ENCODE measurements around the gene KLB. TPM values are rescaled to one million over a fixed set of nuclear protein-coding genes. Genes with fewer than 3 reads are reported as not detected.
A peak's percentile ranks its signal among the peaks of the same experiment; 100 is the strongest.
"Not testable (repeated sequence)": the region's sequence is repeated elsewhere in the genome, so short reads cannot be mapped to it uniquely, and the experiment has no call there.

Gene KLB
- total RNA-seq, 1 experiment from 2014 or later = not detected

GRCh38 chr4:39450618-39451017 is 43.9 kb downstream of the KLB start:
- Histone ChIP-seq H3K9me2 (replicated peaks; ENCODE audit: insufficient read depth, low read length) (no peaks in the 10 kb centered on the region), H3K4me3 (ENCODE audit: low read length) (no peak overlapping the region), H3K79me2 (ENCODE audit: low read length) (no peaks in the 10 kb centered on the region), H3K4me2 (ENCODE audit: low read depth, low read length, poor library complexity, severe bottlenecking) (no peak overlapping the region), H3K27me3 (ENCODE audit: low read length) (no peaks in the 10 kb centered on the region), H2AFZ (ENCODE audit: low read length) (no peak overlapping the region), H3K9me3 (ENCODE audit: low read length) (no peaks in the 10 kb centered on the region), H4K20me1 (ENCODE audit: insufficient read depth, low read depth, low read length) (peaks cover 40% of the 10 kb centered on the region), H3K36me3 (ENCODE audit: insufficient read depth, low read length) (peaks cover 51% of the 10 kb centered on the region), H3K27ac (ENCODE audit: low read length) (no peak overlapping the region), H3K9ac (ENCODE audit: low read length) (no peak overlapping the region), H3K4me1 (ENCODE audit: low read length) (peaks cover 29% of the 10 kb centered on the region)
- no peak for DNase-seq

DNA sequence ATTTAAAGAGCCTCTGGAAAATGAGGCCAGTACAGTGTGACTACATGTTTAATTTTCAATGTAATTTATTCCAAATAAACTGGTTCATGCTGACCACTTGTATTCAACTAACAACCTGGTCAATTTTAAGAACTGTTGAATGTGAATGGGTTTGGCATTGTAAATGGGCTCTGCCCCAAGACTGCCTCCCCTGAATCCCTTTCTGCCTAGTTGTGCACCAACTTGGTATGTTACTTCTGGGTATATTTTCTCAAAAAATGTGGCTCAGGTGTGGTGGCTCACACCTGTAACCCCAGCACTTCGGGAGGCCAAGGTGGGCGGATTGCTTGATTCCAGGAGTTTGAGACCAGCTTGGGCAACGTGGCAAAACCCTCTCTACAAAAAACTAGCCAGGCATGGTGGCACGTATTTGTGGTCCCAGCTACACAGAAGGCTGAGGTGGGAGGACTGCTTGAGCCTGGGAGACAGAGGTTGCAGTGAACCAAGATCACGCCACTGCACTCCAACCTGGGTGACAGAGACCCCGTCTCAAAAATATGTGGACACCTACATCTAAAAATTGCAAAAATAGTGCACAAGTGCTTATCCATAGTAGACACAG is 44.8 kb downstream of the KLB start:
- DNase-seq = no peak
- no peak overlapping the region for H3K9ac ChIP-seq (ENCODE audit: low read length)
- H2AFZ ChIP-seq (ENCODE audit: low read length) = no peak overlapping the region
- H3K4me3 ChIP-seq (ENCODE audit: low read length) = no peak overlapping the region
- peaks cover 5% of the 10 kb centered on the region; the same call in 1 of the 2 replicates for H3K79me2 ChIP-seq (ENCODE audit: low read length)
- H3K9me2 ChIP-seq (replicated peaks; ENCODE audit: insufficient read depth, low read length) = no peaks in the 10 kb centered on the region
- H3K9me3 ChIP-seq (ENCODE audit: low read length) = no peaks in the 10 kb centered on the region
- H3K4me1 ChIP-seq (ENCODE audit: low read length) = peaks cover 36% of the 10 kb centered on the region
- no peak overlapping the region for H3K27ac ChIP-seq (ENCODE audit: low read length)
- H3K36me3 ChIP-seq (ENCODE audit: insufficient read depth, low read length) = peaks cover 60% of the 10 kb centered on the region
- H3K27me3 ChIP-seq (ENCODE audit: low read length) = no peaks in the 10 kb centered on the region
- H3K4me2 ChIP-seq (ENCODE audit: low read depth, low read length, poor library complexity, severe bottlenecking) = no peak overlapping the region
- H4K20me1 ChIP-seq (ENCODE audit: insufficient read depth, low read depth, low read length) = peaks cover 50% of the 10 kb centered on the region

DNA sequence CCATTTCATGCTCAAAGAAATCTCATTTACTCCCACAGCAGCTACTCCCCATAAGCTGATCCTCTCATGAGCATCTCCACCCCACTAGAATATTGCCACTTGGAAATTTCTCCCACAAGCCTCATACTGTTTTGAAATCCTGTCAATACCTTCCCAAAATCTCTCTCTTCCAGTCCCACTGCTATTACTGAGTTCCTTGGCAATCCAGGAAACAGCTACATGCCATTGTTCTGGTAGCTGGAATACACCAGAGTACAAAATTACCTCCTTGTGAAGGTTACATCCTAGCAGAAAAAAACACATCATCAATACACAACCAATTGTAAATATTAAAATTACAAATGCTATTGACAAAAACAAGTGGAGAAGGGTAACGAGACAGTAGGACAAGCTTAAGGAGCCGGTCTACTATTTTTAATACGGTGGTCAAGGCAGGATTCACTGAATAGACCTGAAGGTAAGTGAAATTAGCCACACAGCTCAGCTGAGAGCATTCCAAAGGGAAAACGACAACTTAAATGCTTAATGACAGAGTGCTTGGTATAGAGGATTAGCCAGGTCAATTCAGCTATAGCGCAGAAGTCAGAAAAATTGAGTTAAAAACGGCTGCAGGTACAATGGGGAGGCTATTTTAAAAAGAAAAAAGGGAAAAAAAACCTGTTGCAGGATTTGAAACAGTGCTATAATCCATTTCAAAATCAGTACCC is 45.6 kb downstream of the KLB start:
- no peak for DNase-seq
- Histone ChIP-seq H3K9me2 (replicated peaks; ENCODE audit: insufficient read depth, low read length) (no peaks in the 10 kb centered on the region), H3K36me3 (ENCODE audit: insufficient read depth, low read length) (peaks cover 68% of the 10 kb centered on the region), H2AFZ (ENCODE audit: low read length) (no peak overlapping the region), H4K20me1 (ENCODE audit: insufficient read depth, low read depth, low read length) (peaks cover 57% of the 10 kb centered on the region), H3K4me2 (ENCODE audit: low read depth, low read length, poor library complexity, severe bottlenecking) (no peak overlapping the region), H3K9ac (ENCODE audit: low read length) (no peak overlapping the region), H3K27me3 (ENCODE audit: low read length) (no peaks in the 10 kb centered on the region), H3K4me3 (ENCODE audit: low read length) (no peak overlapping the region), H3K27ac (ENCODE audit: low read length) (no peak overlapping the region), H3K79me2 (ENCODE audit: low read length) (peaks cover 13% of the 10 kb centered on the region), H3K4me1 (ENCODE audit: low read length) (peaks cover 40% of the 10 kb centered on the region), H3K9me3 (ENCODE audit: low read length) (no peaks in the 10 kb centered on the region)

DNA sequence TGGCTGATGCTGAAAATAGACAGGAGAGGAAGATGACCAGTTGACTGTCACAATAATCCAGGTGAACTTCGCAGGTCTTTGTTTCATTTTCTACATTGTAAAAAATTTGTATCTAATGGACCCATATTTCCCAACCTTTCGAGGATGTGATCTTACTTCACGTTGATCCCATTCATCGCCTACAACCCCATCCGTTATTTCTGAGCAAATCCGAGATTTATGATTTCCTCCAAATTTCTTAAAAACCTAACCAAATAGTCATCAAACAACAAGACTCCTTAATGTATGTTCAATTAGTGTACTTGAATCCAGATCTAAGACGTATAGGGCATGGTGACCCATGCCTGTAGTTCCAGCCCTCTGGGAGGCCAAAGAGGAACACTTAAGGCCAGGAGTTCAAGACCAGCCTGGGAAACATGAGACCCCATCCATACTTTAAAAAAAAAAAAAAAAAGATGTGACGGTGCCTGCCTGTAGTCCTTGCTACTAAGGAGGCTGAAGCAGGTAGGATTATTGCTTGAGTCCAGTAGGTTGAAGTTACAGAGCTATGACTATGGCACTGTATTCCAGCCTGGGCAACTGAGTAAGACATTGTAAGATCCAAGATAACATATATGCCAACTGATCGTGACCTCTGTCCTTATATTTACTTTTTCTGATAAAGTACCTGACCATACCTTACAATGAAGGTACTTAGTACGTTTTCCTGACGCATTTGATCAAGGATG is 46.3 kb downstream of the KLB start:
- no peak overlapping the region for H3K4me3 ChIP-seq (ENCODE audit: low read length)
- peaks cover 65% of the 10 kb centered on the region for H4K20me1 ChIP-seq (ENCODE audit: insufficient read depth, low read depth, low read length)
- H3K9me2 ChIP-seq (replicated peaks; ENCODE audit: insufficient read depth, low read length) = no peaks in the 10 kb centered on the region
- no peak for DNase-seq
- no peak overlapping the region for H2AFZ ChIP-seq (ENCODE audit: low read length)
- H3K4me1 ChIP-seq (ENCODE audit: low read length) = peaks cover 39% of the 10 kb centered on the region
- H3K4me2 ChIP-seq (ENCODE audit: low read depth, low read length, poor library complexity, severe bottlenecking) = no peak overlapping the region
- no peak overlapping the region for H3K27ac ChIP-seq (ENCODE audit: low read length)
- peaks cover 76% of the 10 kb centered on the region for H3K36me3 ChIP-seq (ENCODE audit: insufficient read depth, low read length)
- no peak overlapping the region for H3K9ac ChIP-seq (ENCODE audit: low read length)
- H3K79me2 ChIP-seq (ENCODE audit: low read length) = peaks cover 20% of the 10 kb centered on the region
- H3K27me3 ChIP-seq (ENCODE audit: low read length) = no peaks in the 10 kb centered on the region
- H3K9me3 ChIP-seq (ENCODE audit: low read length) = no peaks in the 10 kb centered on the region

GRCh38 chr4:39453738-39454137 is 47.0 kb downstream of the KLB start:
- H3K27me3 ChIP-seq (ENCODE audit: low read length) = no peaks in the 10 kb centered on the region
- peaks cover 36% of the 10 kb centered on the region for H3K4me1 ChIP-seq (ENCODE audit: low read length)
- no peaks in the 10 kb centered on the region for H3K9me3 ChIP-seq (ENCODE audit: low read length)
- H3K9me2 ChIP-seq (replicated peaks; ENCODE audit: insufficient read depth, low read length) = no peaks in the 10 kb centered on the region
- H3K9ac ChIP-seq (ENCODE audit: low read length) = no peak overlapping the region
- H3K79me2 ChIP-seq (ENCODE audit: low read length) = peaks cover 27% of the 10 kb centered on the region
- H2AFZ ChIP-seq (ENCODE audit: low read length) = no peak overlapping the region
- H3K4me3 ChIP-seq (ENCODE audit: low read length) = no peak overlapping the region
- no peak for DNase-seq
- H3K4me2 ChIP-seq (ENCODE audit: low read depth, low read length, poor library complexity, severe bottlenecking) = no peak overlapping the region
- H4K20me1 ChIP-seq (ENCODE audit: insufficient read depth, low read depth, low read length) = peaks cover 64% of the 10 kb centered on the region
- peaks cover 77% of the 10 kb centered on the region for H3K36me3 ChIP-seq (ENCODE audit: insufficient read depth, low read length)
- H3K27ac ChIP-seq (ENCODE audit: low read length) = no peak overlapping the region

DNA sequence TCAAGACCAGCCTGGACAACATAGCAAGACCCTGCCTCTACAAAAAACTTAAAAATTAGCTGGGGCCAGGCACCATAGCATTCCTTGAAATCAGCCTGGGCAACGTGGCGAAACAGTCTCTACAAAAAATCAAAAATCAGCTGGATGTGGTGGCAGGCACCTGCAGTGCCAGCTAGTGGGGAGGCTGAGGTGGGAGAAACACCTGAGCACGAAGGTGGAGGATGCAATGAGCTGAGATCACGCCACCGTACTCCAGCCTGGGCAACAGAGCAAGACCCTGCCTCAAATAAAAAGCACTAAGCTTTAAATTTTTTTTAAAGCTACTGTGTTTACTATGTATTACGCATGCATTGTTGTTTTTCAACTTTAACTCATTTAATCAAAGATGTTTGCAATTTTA is 48.8 kb downstream of the KLB start:
- H3K79me2 ChIP-seq (ENCODE audit: low read length) = peaks cover 33% of the 10 kb centered on the region
- peaks cover 35% of the 10 kb centered on the region for H3K4me1 ChIP-seq (ENCODE audit: low read length)
- H3K9me2 ChIP-seq (replicated peaks; ENCODE audit: insufficient read depth, low read length) = no peaks in the 10 kb centered on the region
- H2AFZ ChIP-seq (ENCODE audit: low read length) = no peak overlapping the region
- DNase-seq = no peak
- H4K20me1 ChIP-seq (ENCODE audit: insufficient read depth, low read depth, low read length) = peaks cover 58% of the 10 kb centered on the region
- no peaks in the 10 kb centered on the region for H3K27me3 ChIP-seq (ENCODE audit: low read length)
- H3K36me3 ChIP-seq (ENCODE audit: insufficient read depth, low read length) = peaks cover 72% of the 10 kb centered on the region
- no peak overlapping the region for H3K4me3 ChIP-seq (ENCODE audit: low read length)
- H3K4me2 ChIP-seq (ENCODE audit: low read depth, low read length, poor library complexity, severe bottlenecking) = no peak overlapping the region
- H3K9me3 ChIP-seq (ENCODE audit: low read length) = no peaks in the 10 kb centered on the region
- no peak overlapping the region for H3K9ac ChIP-seq (ENCODE audit: low read length)
- no peak overlapping the region for H3K27ac ChIP-seq (ENCODE audit: low read length)

- DNase-seq = no peak
- Histone ChIP-seq H3K9me3 (ENCODE audit: low read length) (no peaks in the 10 kb centered on the region), H2AFZ (ENCODE audit: low read length) (no peak overlapping the region), H3K9me2 (replicated peaks; ENCODE audit: insufficient read depth, low read length) (no peaks in the 10 kb centered on the region), H3K4me1 (ENCODE audit: low read length) (peaks cover 35% of the 10 kb centered on the region), H3K4me3 (ENCODE audit: low read length) (peak overlapping the region; percentile 95), H3K79me2 (ENCODE audit: low read length) (peaks cover 43% of the 10 kb centered on the region), H3K27ac (ENCODE audit: low read length) (no peak overlapping the region), H3K27me3 (ENCODE audit: low read length) (no peaks in the 10 kb centered on the region), H4K20me1 (ENCODE audit: insufficient read depth, low read depth, low read length) (peaks cover 50% of the 10 kb centered on the region), H3K36me3 (ENCODE audit: insufficient read depth, low read length) (peaks cover 58% of the 10 kb centered on the region), H3K9ac (ENCODE audit: low read length) (peak overlapping the region; percentile 78), H3K4me2 (ENCODE audit: low read depth, low read length, poor library complexity, severe bottlenecking) (peak overlapping the region; percentile 94)
Measured at GRCh38 chr4:39456946-39457763, 50.4 kb downstream of the KLB start.

DNA sequence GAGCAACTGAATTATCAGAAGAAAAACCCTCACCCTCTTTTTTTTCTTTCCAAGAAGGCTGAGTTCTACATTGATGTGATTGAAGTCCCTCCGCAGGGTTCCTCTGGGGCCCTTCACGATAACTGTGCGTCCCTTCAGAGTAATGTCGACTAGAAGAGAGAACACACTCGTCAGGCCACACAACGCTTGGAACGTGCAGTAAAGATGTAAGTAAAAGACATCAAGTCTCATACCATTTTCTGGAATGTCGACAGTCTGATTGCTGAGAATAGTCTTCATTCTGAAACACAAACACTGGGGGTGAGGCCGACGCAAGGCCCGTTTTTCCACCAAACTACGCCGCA is 51.4 kb downstream of the KLB start:
- H2AFZ ChIP-seq (ENCODE audit: low read length); H3K9me2 ChIP-seq (replicated peaks; ENCODE audit: insufficient read depth, low read length); H3K27me3 ChIP-seq (ENCODE audit: low read length); DNase-seq; H3K9me3 ChIP-seq (ENCODE audit: low read length): not testable (repeated sequence)
- Histone ChIP-seq H3K9ac (ENCODE audit: low read length) (peak overlapping the region; percentile 78), H3K79me2 (ENCODE audit: low read length) (peaks cover 43% of the 10 kb centered on the region), H3K4me2 (ENCODE audit: low read depth, low read length, poor library complexity, severe bottlenecking) (peak overlapping the region; percentile 94), H4K20me1 (ENCODE audit: insufficient read depth, low read depth, low read length) (peaks cover 42% of the 10 kb centered on the region), H3K36me3 (ENCODE audit: insufficient read depth, low read length) (peaks cover 55% of the 10 kb centered on the region), H3K4me3 (ENCODE audit: low read length) (peak overlapping the region; percentile 95), H3K27ac (ENCODE audit: low read length) (peak overlapping the region; percentile 84), H3K4me1 (ENCODE audit: low read length) (peaks cover 35% of the 10 kb centered on the region)

All from Karpas-422 (cell line).